ENCODE results near the gene DNAAF2.
A peak's percentile ranks its signal among the peaks of the same experiment; 100 is the strongest.

Gene DNAAF2

DNA sequence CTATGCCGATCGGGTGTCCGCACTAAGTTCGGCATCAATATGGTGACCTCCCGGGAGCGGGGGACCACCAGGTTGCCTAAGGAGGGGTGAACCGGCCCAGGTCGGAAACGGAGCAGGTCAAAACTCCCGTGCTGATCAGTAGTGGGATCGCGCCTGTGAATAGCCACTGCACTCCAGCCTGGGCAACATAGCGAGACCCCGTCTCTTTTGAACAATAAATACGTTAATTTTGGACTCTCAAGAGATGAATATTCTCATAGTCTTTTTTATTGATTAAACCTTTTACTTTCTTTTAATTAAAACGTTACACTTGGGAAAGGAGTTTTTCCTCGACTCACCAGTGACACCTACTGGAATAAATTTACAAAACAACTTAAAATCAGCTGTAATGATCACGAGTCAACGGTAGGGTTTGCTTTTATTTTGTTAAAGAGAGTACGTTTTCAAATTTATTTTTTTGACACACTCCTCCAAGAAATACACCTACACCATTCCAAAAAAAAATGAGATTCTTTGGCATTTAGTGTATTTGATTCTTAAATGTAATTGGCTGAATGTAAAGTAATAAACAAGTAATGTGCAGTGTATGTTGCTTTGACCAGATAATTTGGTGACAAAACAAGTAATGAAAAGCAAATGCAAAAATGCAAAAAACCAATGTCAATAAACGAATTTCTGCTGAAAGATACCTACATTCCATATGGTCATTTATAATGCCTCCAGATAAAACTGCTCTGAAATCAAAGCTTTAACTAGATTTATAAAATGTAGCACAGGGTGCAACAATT, 48.2 kb downstream of the DNAAF2 start (continued):
- TF ChIP-seq, protein P1, sequence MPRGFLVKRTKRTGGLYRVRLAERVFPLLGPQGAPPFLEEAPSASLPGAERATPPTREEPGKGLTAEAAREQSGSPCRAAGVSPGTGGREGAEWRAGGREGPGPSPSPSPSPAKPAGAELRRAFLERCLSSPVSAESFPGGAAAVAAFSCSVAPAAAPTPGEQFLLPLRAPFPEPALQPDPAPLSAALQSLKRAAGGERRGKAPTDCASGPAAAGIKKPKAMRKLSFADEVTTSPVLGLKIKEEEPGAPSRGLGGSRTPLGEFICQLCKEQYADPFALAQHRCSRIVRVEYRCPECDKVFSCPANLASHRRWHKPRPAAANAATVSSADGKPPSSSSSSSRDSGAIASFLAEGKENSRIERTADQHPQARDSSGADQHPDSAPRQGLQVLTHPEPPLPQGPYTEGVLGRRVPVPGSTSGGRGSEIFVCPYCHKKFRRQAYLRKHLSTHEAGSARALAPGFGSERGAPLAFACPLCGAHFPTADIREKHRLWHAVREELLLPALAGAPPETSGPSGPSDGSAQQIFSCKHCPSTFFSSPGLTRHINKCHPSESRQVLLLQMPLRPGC (tag by site-specific recombination; IDR thresholded peaks at IDR 0.05), result 0 out of 2 replicates have a peak, but pooled peaks have one; percentile 39
- TF ChIP-seq ZBTB26 (tag by site-specific recombination; optimal IDR thresholded peaks at IDR 0.05) (peak; percentile 44), PRDM1 (tag by site-specific recombination; IDR thresholded peaks at IDR 0.05) (0 out of 2 replicates have a peak, but pooled peaks have one; percentile 15), ZNF2 (tag by site-specific recombination; IDR thresholded peaks at IDR 0.05) (0 out of 2 replicates have a peak, but pooled peaks have one; percentile 66), ZBTB1 (tag by site-specific recombination; IDR thresholded peaks at IDR 0.05) (no peak), ZNF792 (tag by site-specific recombination; IDR thresholded peaks at IDR 0.05) (no peak), ZBTB7A (tag by site-specific recombination; IDR thresholded peaks at IDR 0.05; ENCODE audit: low read depth) (peak; percentile 67; the same call in 1 of the 2 replicates), PATZ1 (tag by site-specific recombination; IDR thresholded peaks at IDR 0.05) (peak; percentile 70; the same call in 1 of the 2 replicates), ZBTB8A (tag by site-specific recombination; IDR thresholded peaks at IDR 0.05) (peak; percentile 74), ZBTB44 (tag by site-specific recombination; IDR thresholded peaks at IDR 0.05) (peak; percentile 67; the same call in 1 of the 2 replicates), SP7 (tag by site-specific recombination; IDR thresholded peaks at IDR 0.05) (peak; percentile 56; the same call in 1 of the 2 replicates), ZNF341 (tag by site-specific recombination; IDR thresholded peaks at IDR 0.05; ENCODE audit: low read depth) (peak; percentile 69)

DNA sequence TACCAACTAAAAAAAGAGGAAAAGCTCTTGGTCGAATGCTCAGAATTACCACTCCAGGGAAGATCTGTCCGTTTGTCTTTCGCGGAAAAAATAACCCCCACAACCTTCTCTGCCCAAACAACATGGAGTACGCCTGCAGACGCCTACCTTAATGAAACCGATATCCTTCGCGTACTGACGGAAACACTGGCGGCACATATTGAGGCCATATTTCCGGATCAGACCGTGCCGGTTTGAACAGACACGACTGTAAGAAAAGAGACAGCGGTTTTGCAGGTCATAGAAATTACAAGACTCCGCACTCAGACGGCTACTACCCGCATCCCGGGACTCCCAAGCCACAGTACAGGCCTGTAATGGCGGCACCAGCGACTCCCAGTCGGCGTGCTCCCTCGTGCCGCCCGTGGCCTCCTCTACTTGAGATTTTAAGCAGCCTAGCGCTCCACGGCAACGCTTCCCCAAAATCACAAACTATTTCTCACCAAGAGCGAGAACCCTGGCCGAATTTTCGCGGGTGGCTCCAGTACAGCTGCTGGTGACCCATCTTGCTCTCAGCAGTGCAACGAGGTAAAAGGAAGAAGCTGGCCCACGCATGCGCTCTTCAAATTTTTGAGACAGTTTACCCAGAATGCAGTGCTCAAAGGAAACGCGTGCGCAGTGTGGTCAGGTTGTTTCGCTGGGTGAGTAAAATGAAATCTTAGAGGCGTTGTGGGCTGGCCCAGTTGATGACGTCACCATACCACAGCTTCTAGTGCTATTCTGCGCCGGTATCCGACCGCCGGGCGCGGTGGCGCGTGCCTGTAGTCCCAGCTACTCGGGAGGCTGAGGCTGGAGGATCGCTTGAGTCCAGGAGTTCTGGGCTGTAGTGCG, 49.0 kb downstream of the DNAAF2 start, which contains the start of gene RPS29:
RPS29 (minus strand) TSS at position 578 of the 870 bp plus-strand sequence; CDS start at position 544, 34 bp downstream.
- CTCF ChIA-PET, result interaction anchor here (0.6 to 1.8 kb wide), 10 partner anchors 10 to 505 kb away, joined by 3 to 8 read pairs (median 4); partner anchors contain the start of genes LRR1, MGAT2 and RPL36AL
- TF ChIP-seq ZNF211 (tag by site-specific recombination; IDR thresholded peaks at IDR 0.05; ENCODE audit: low read depth) (no peak), ZNF324 (tag by site-specific recombination; IDR thresholded peaks at IDR 0.05) (peak; percentile 87), ZNF140 (tag by site-specific recombination; IDR thresholded peaks at IDR 0.05) (peak; percentile 43; the same call in 1 of the 2 replicates), ZNF76 (tag by site-specific recombination; IDR thresholded peaks at IDR 0.05; ENCODE audit: borderline replicate concordance, low read depth) (peak; percentile 88), ZNF2 (tag by site-specific recombination; IDR thresholded peaks at IDR 0.05) (peak; percentile 79; the same call in 1 of the 2 replicates), SP2 (tag by site-specific recombination; IDR thresholded peaks at IDR 0.05) (peak; percentile 54), ZNF785 (tag by site-specific recombination; IDR thresholded peaks at IDR 0.05) (0 out of 2 replicates have a peak, but pooled peaks have one; percentile 46), ZNF202 (tag by site-specific recombination; IDR thresholded peaks at IDR 0.05; ENCODE audit: borderline replicate concordance) (no peak), ZNF600 (tag by site-specific recombination; IDR thresholded peaks at IDR 0.05) (peak; percentile 66; the same call in 1 of the 2 replicates), REPIN1 (tag by site-specific recombination; IDR thresholded peaks at IDR 0.05; ENCODE audit: low read depth) (no peak)
- TF ChIP-seq, protein P2, sequence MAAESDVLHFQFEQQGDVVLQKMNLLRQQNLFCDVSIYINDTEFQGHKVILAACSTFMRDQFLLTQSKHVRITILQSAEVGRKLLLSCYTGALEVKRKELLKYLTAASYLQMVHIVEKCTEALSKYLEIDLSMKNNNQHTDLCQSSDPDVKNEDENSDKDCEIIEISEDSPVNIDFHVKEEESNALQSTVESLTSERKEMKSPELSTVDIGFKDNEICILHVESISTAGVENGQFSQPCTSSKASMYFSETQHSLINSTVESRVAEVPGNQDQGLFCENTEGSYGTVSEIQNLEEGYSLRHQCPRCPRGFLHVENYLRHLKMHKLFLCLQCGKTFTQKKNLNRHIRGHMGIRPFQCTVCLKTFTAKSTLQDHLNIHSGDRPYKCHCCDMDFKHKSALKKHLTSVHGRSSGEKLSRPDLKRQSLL (tag by site-specific recombination; IDR thresholded peaks at IDR 0.05), result peak; percentile 41
- TF ChIP-seq, protein P3, sequence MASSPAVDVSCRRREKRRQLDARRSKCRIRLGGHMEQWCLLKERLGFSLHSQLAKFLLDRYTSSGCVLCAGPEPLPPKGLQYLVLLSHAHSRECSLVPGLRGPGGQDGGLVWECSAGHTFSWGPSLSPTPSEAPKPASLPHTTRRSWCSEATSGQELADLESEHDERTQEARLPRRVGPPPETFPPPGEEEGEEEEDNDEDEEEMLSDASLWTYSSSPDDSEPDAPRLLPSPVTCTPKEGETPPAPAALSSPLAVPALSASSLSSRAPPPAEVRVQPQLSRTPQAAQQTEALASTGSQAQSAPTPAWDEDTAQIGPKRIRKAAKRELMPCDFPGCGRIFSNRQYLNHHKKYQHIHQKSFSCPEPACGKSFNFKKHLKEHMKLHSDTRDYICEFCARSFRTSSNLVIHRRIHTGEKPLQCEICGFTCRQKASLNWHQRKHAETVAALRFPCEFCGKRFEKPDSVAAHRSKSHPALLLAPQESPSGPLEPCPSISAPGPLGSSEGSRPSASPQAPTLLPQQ (tag by site-specific recombination; IDR thresholded peaks at IDR 0.05), result peak; percentile 67; the same call in 1 of the 2 replicates

More for the DNA sequence above, 49.0 kb downstream of the DNAAF2 start, which contains the start of gene RPS29:
- Histone ChIP-seq H3K27ac (ENCODE audit: extremely low read depth, low read depth, low read length) (peak within 1 kb of the TSS; percentile 76), H3K4me1 (ENCODE audit: control insufficient read depth, insufficient read depth, low read length) (peaks cover 9% of the 10 kb centered on the region), H3K4me3 (ENCODE audit: low read depth, low read length) (peak within 1 kb of the TSS; percentile 92), H3K9me3 (ENCODE audit: control insufficient read depth, insufficient read depth, low read depth, low read length) (no peaks in the 10 kb centered on the region), H3K36me3 (ENCODE audit: control insufficient read depth in 2 of 2, insufficient read depth in 1 of 2, low read length in 2 of 2) (peaks cover 26 to 31% of the 10 kb centered on the region in 2 experiments; a peak in 2 of 3 replicates)
- POLR2A ChIA-PET, result interaction anchor here (0.5 to 3.3 kb wide), 13 partner anchors 9 to 479 kb away, joined by 3 to 43 read pairs (median 5); partner anchors contain the start of genes LRR1, MGAT2 and RPL36AL
